Uterus (tissue), 2 donors: ENCODE measurements around the gene CAMK2N2.
A peak's percentile ranks its signal among the peaks of the same experiment; 100 is the strongest.

ENCODE experiments used
- CTCF ChIP-seq, 4 experiments: fragments of 200-600 bp in 2 of 4; fragments of 450-650 bp in 2 of 4; sonication (generic) in 2 of 4; IDR thresholded peaks; one replicate each; pipeline ENCODE4 v1.5.1; 2016 to 2019; ENCODE audit warnings: antibody characterized with exemption in 4 of 4, mild to moderate bottlenecking in 2 of 4, moderate library complexity in 1 of 4
- POLR2A ChIP-seq, 2 donors: fragments of 450-650 bp; IDR thresholded peaks; one replicate each; pipeline ENCODE4 v1.6.1; 2016; ENCODE audit warnings: antibody characterized with exemption in 2 of 2, mild to moderate bottlenecking in 1 of 2, moderate library complexity in 1 of 2

- TF ChIP-seq POLR2A (IDR thresholded peaks at IDR 0.05): no peak
- TF ChIP-seq CTCF (IDR thresholded peaks at IDR 0.05): peak in 3 of 4 experiments; percentile 17 to 52 (median 39)
These were observed 31.8 kb downstream of the CAMK2N2 start, which contains the start of gene VWA5B2 for GRCh38 chr3:184229394-184230080.
